NCI-H146 (cell line): ENCODE data around the gene FAM117B.

Experiments
- DNase-seq: peaks from one replicate; lab custom pipeline; 2025; lab: John Stamatoyannopoulos, UW

FAM117B gene

GRCh38 chr2:202815548-202816360, 181.0 kb downstream of the FAM117B start:
- no peak for DNase-seq

DNA sequence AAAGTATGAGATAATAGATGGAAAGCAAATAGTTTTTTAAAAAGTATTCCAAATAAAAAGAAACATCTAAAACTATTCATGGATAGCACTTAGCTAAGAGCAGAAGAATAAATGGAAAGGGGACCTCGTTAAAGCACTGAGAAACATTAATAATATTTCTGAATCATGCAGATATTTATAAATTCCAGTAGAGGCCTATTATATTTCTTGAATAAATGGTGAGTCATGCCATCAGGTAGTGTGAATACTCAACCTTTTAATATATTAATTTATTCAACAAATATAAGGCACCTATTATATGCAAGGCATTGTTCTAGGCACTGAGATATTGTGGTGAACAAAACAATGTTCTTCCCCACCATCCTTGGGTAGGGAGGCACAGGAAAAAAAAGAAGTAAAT, 183.0 kb downstream of the FAM117B start:
- no peak for DNase-seq

- no peak for DNase-seq
These were observed 183.6 kb downstream of the FAM117B start for GRCh38 chr2:202818321-202818720.
